ENCODE measurements around the gene EMD.

Gene EMD

GRCh38 chrX:154396973-154397887, 18.1 kb downstream of the EMD start:
- Histone ChIP-seq H4K91ac (ENCODE audit: low read depth, low read length) (peak overlapping the region; percentile 91), H3K79me2 (ENCODE audit: control insufficient read depth, insufficient read depth, low read length, poor library complexity) (peaks cover 7% of the 10 kb centered on the region), H3K27me3 (ENCODE audit: insufficient read depth, low read length) (no peaks in the 10 kb centered on the region), H2AK5ac (ENCODE audit: low read length) (no peak overlapping the region), H3K79me1 (ENCODE audit: low read length) (peaks cover 15% of the 10 kb centered on the region), H3K27ac (ENCODE audit: low read depth, low read length) (peak overlapping the region; percentile 94), H2AFZ (ENCODE audit: insufficient read depth, low read length, poor library complexity) (peak overlapping the region; percentile 43), H3K4me1 (ENCODE audit: control insufficient read depth in 1 of 2, insufficient read depth in 2 of 2, low read length in 2 of 2) (peaks cover 0 to 3% of the 10 kb centered on the region in 2 experiments), H3K4me3 (ENCODE audit: low read depth, low read length) (peak overlapping the region; percentile 70), H3K36me3 (ENCODE audit: control insufficient read depth in 1 of 2, insufficient read depth in 2 of 2, low read length in 2 of 2) (peaks cover 24% of the 10 kb centered on the region in 2 experiments), H2BK120ac (ENCODE audit: insufficient read depth, low read length, poor library complexity) (peak overlapping the region; percentile 73), H3K14ac (ENCODE audit: low read length) (peak overlapping the region; percentile 71), H3K9ac (ENCODE audit: low read length) (peak overlapping the region; percentile 84), H3K9me3 (ENCODE audit: insufficient read depth, low read depth, low read length) (peaks cover 1% of the 10 kb centered on the region), H2BK5ac (ENCODE audit: low read depth, low read length, poor library complexity) (peak overlapping the region; percentile 60), H2BK12ac (ENCODE audit: low read length) (no peak overlapping the region), H3K18ac (ENCODE audit: low read length) (peak overlapping the region; percentile 73), H4K8ac (ENCODE audit: low read depth, low read length) (peak overlapping the region; percentile 75), H3K23ac (ENCODE audit: low read length) (no peak overlapping the region), H4K12ac (ENCODE audit: low read depth, low read length) (peak overlapping the region; percentile 81), H3K4ac (ENCODE audit: low read depth, low read length) (peak overlapping the region; percentile 57), H3K4me2 (ENCODE audit: low read length) (peak overlapping the region; percentile 80)
- WGBS (ENCODE audit: extremely low coverage, insufficient coverage, insufficient read length) = no CpG with 5 or more reads among the region's 53 CpGs
- peak; percentile 82 for DNase-seq

DNA sequence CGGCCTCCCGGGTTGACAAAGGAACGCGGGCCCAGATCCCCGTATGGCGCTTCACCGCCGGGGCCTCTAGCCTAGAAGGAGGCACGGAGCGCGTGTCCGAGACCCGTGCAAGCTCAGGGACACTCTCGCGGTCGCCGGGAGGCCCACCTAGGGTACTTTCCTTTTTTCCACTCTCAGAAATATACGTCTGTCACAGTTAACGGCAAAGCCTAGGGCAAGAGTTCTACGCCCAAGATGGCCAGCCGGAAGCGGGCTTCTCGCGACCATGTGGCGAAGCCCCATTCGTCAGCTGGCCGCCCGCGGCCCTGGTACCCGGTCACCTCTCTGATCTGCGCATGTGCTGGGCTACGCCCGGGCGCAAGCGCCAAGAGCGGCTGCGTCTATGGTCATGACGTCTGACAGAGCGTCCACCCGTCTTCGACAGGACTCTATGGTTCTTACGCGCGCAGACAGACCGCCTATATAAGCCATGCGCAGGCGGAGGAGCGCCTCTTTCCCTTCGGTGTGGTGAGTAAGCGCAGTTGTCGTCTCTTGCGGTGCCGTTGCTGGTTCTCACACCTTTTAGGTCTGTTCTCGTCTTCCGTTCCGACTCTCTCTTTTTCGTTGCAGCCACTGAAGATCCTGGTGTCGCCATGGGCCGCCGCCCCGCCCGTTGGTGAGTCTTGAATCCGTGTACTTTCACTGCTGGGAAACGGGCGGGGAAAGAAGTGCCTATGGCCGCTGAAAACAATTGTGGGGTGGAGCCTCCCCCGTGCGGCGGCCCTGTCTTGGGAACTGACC, 19.0 kb downstream of the EMD start, which contains the start of gene RPL10:
RPL10 (plus strand) TSS at position 490 of the 780 bp plus-strand sequence; CDS start at position 633, 143 bp downstream.
- Histone ChIP-seq H3K79me1 (ENCODE audit: low read length) (peaks cover 15% of the 10 kb centered on the region), H3K18ac (ENCODE audit: low read length) (peak within 1 kb of the TSS; percentile 87), H3K14ac (ENCODE audit: low read length) (peak within 1 kb of the TSS; percentile 90), H2AFZ (ENCODE audit: insufficient read depth, low read length, poor library complexity) (peak within 1 kb of the TSS; percentile 43), H3K36me3 (ENCODE audit: control insufficient read depth in 1 of 2, insufficient read depth in 2 of 2, low read length in 2 of 2) (peaks cover 24 to 27% of the 10 kb centered on the region in 2 experiments), H3K9ac (ENCODE audit: low read length) (peak within 1 kb of the TSS; percentile 91), H4K91ac (ENCODE audit: low read depth, low read length) (peak within 1 kb of the TSS; percentile 91), H2AK5ac (ENCODE audit: low read length) (peak within 1 kb of the TSS; percentile 94), H3K4me2 (ENCODE audit: low read length) (peak within 1 kb of the TSS; percentile 80), H2BK5ac (ENCODE audit: low read depth, low read length, poor library complexity) (peak within 1 kb of the TSS; percentile 92), H3K9me3 (ENCODE audit: insufficient read depth, low read depth, low read length) (peaks cover 1% of the 10 kb centered on the region), H3K4me3 (ENCODE audit: low read depth, low read length) (peak within 1 kb of the TSS; percentile 91), H3K23ac (ENCODE audit: low read length) (no peak within 1 kb of the TSS), H3K4me1 (ENCODE audit: control insufficient read depth in 1 of 2, insufficient read depth in 2 of 2, low read length in 2 of 2) (peaks cover 0 to 3% of the 10 kb centered on the region in 2 experiments), H3K27me3 (ENCODE audit: insufficient read depth, low read length) (no peaks in the 10 kb centered on the region), H2BK12ac (ENCODE audit: low read length) (no peak within 1 kb of the TSS), H4K8ac (ENCODE audit: low read depth, low read length) (peak within 1 kb of the TSS; percentile 93), H2BK120ac (ENCODE audit: insufficient read depth, low read length, poor library complexity) (peak within 1 kb of the TSS; percentile 93), H3K4ac (ENCODE audit: low read depth, low read length) (peak within 1 kb of the TSS; percentile 98), H3K79me2 (ENCODE audit: control insufficient read depth, insufficient read depth, low read length, poor library complexity) (peaks cover 7% of the 10 kb centered on the region), H4K12ac (ENCODE audit: low read depth, low read length) (peak within 1 kb of the TSS; percentile 92), H3K27ac (ENCODE audit: low read depth, low read length) (peak within 1 kb of the TSS; percentile 94)
- peak; percentile 93 to 95 for DNase-seq
- no CpG with 5 or more reads among the region's 69 CpGs for WGBS (ENCODE audit: extremely low coverage, insufficient coverage, insufficient read length)

DNA sequence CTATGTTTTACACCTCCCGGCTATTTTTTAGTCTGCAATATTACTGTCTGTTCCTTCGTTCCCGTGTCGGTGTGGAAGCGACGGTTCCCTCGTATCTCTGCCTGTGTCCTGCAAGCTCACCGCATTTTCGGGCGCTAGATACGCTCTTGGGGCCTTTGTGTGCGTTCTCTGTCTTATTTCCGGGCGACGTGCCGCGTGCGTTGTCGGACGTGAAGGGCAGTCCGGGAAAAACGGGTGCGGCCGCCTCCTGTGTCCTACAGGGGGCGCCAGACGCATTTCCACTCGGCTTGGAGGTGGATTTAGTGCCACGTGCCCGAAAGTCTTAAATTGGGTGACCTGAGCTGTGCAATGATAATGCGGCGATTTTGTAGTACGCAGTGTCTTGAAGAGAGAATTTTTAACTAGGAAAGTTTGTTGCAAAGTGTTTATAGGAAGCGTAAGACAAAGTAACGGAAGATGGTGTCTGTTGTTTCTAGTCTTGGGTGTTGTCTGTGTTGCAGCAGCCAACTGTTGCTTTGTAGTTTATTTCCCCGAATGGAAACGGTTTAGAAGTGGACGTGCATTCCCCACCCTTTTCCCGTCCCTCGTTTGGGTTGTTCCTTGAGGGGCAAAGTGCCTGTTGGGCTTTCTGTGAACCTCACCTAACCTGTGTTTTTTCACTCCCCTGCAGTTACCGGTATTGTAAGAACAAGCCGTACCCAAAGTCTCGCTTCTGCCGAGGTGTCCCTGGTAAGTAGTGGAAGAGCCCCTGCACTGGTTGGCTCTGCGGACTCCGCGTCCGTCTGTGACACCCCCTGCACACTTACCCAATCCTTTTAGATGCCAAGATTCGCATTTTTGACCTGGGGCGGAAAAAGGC, 19.8 kb downstream of the EMD start:
- Histone ChIP-seq H3K4me1 (ENCODE audit: control insufficient read depth in 1 of 2, insufficient read depth in 2 of 2, low read length in 2 of 2) (peaks cover 0 to 3% of the 10 kb centered on the region in 2 experiments), H4K12ac (ENCODE audit: low read depth, low read length) (peak overlapping the region; percentile 92), H3K36me3 (ENCODE audit: control insufficient read depth in 1 of 2, insufficient read depth in 2 of 2, low read length in 2 of 2) (peaks cover 24 to 27% of the 10 kb centered on the region in 2 experiments), H3K4me3 (ENCODE audit: low read depth, low read length) (peak overlapping the region; percentile 91), H3K79me1 (ENCODE audit: low read length) (peaks cover 15% of the 10 kb centered on the region), H3K4me2 (ENCODE audit: low read length) (peak overlapping the region; percentile 69), H3K23ac (ENCODE audit: low read length) (no peak overlapping the region), H3K9ac (ENCODE audit: low read length) (peak overlapping the region; percentile 91), H4K8ac (ENCODE audit: low read depth, low read length) (peak overlapping the region; percentile 93), H2AFZ (ENCODE audit: insufficient read depth, low read length, poor library complexity) (no peak overlapping the region), H2BK5ac (ENCODE audit: low read depth, low read length, poor library complexity) (peak overlapping the region; percentile 92), H3K27me3 (ENCODE audit: insufficient read depth, low read length) (no peaks in the 10 kb centered on the region), H3K14ac (ENCODE audit: low read length) (peak overlapping the region; percentile 90), H3K18ac (ENCODE audit: low read length) (peak overlapping the region; percentile 87), H3K27ac (ENCODE audit: low read depth, low read length) (peak overlapping the region; percentile 92), H4K91ac (ENCODE audit: low read depth, low read length) (peak overlapping the region; percentile 91), H3K4ac (ENCODE audit: low read depth, low read length) (peak overlapping the region; percentile 98), H2BK120ac (ENCODE audit: insufficient read depth, low read length, poor library complexity) (peak overlapping the region; percentile 93), H2BK12ac (ENCODE audit: low read length) (no peak overlapping the region), H3K9me3 (ENCODE audit: insufficient read depth, low read depth, low read length) (peaks cover 1% of the 10 kb centered on the region), H2AK5ac (ENCODE audit: low read length) (peak overlapping the region; percentile 94), H3K79me2 (ENCODE audit: control insufficient read depth, insufficient read depth, low read length, poor library complexity) (peaks cover 7% of the 10 kb centered on the region)
- whole genome bisulfite sequencing (ENCODE audit: extremely low coverage, insufficient coverage, insufficient read length) = no CpG with 5 or more reads among the region's 49 CpGs
- DNase-seq = peak; percentile 70 to 77

Data from trophoblast cell (in vitro differentiated cells and primary cell).